IMR-90 (cell line): ENCODE measurements around the gene AHDC1. TPM values are rescaled to one million over a fixed set of nuclear protein-coding genes. Genes with fewer than 3 reads are reported as not detected.
A peak's percentile ranks its signal among the peaks of the same experiment; 100 is the strongest.

Experiments used
- ATAC-seq: fragments of 200-7000 bp; cut with Tn5 transposase; 2 replicates; pipeline ENCODE4 v1.9.1; 2020; ENCODE audit warnings: low read depth, mild to moderate bottlenecking, moderate library complexity
- BruUV-seq: library from RNA; stranded (reverse); fragments of 400-500 nt; replicated peaks from 2 replicates; lab custom pipeline; 2021; lab: Mats Ljungman, UMichigan
- CTCF ChIA-PET: fragments of 300-600 bp; formaldehyde crosslinking; extraction: SDS; loops from one replicate; lab custom pipeline; 2021; ENCODE audit warnings: antibody characterized with exemption; lab: Yijun Ruan, JAX
- POLR2A ChIA-PET: fragments of 300-600 bp; sonication (Branson Sonifier 250); formaldehyde crosslinking; loops from one replicate; lab custom pipeline; 2022; ENCODE audit warnings: antibody characterized with exemption; ENCODE audit not compliant: unreplicated experiment; lab: Charles Lee
- DNase-seq: peaks from one replicate; pipeline ENCODE4 v3.0.0; 2013
- H2AFZ ChIP-seq: replicated peaks from 2 replicates; pipeline ENCODE3; 2013; ENCODE audit warnings: low read length, mild to moderate bottlenecking; ENCODE audit not compliant: poor library complexity
- H2AK5ac ChIP-seq: 2 replicates; pipeline ENCODE4 v1.6.1; 2013; ENCODE audit warnings: low read depth, low read length, inconsistent platforms
- H2AK9ac ChIP-seq: replicated peaks from 2 replicates; pipeline ENCODE3; 2013; ENCODE audit warnings: mild to moderate bottlenecking, low read depth, low read length, moderate library complexity; ENCODE audit not compliant: poor library complexity
- H2BK120ac ChIP-seq: 2 replicates; pipeline ENCODE4 v1.6.1; 2013; ENCODE audit warnings: low read depth, low read length, inconsistent platforms
- H2BK15ac ChIP-seq: 3 replicates; pipeline ENCODE4 v1.6.1; 2013; ENCODE audit warnings: low read depth, low read length, inconsistent platforms
- H2BK20ac ChIP-seq: 2 replicates; pipeline ENCODE4 v1.6.1; 2013; ENCODE audit warnings: low read depth, mild to moderate bottlenecking, inconsistent platforms, low read length, moderate library complexity
- H2BK5ac ChIP-seq: 2 replicates; pipeline ENCODE4 v1.6.1; 2013; ENCODE audit warnings: mild to moderate bottlenecking, low read depth, low read length, inconsistent platforms; ENCODE audit not compliant: poor library complexity, severe bottlenecking
- H3K14ac ChIP-seq: replicated peaks from 2 replicates; pipeline ENCODE4 v1.6.1; 2013; ENCODE audit warnings: low read depth, low read length, inconsistent platforms
- H3K18ac ChIP-seq: 2 replicates; pipeline ENCODE4 v1.6.1; 2013; ENCODE audit warnings: low read depth, low read length, control low read depth
- H3K23ac ChIP-seq: 2 replicates; pipeline ENCODE4 v1.6.1; 2013; ENCODE audit warnings: low read depth, low read length, inconsistent platforms
- H3K27ac ChIP-seq: 2 replicates; pipeline ENCODE4 v1.5.1; 2013; ENCODE audit warnings: mild to moderate bottlenecking, control low read depth, low read length; ENCODE audit not compliant: insufficient read depth
- H3K27me3 ChIP-seq: 2 replicates; pipeline ENCODE4 v1.6.1; 2013; ENCODE audit warnings: low read length; ENCODE audit not compliant: control insufficient read depth, insufficient read depth
- H3K36me3 ChIP-seq: 2 replicates; pipeline ENCODE4 v1.6.1; 2013; ENCODE audit warnings: low read length, mixed read lengths; ENCODE audit not compliant: control insufficient read depth, insufficient read depth
- H3K4ac ChIP-seq: 2 replicates; pipeline ENCODE4 v1.6.1; 2013; ENCODE audit warnings: low read depth, low read length, inconsistent platforms
- H3K4me1 ChIP-seq: 2 replicates; pipeline ENCODE4 v1.6.1; 2013; ENCODE audit warnings: low read length, mixed read lengths; ENCODE audit not compliant: control insufficient read depth, insufficient read depth
- H3K4me2 ChIP-seq: 2 replicates; pipeline ENCODE4 v1.6.1; 2013; ENCODE audit warnings: low read depth, mild to moderate bottlenecking, control low read depth, low read length, moderate library complexity
- H3K4me3 ChIP-seq: 2 replicates; pipeline ENCODE4 v1.5.1; 2013; ENCODE audit warnings: low read depth, mild to moderate bottlenecking, control low read depth, low read length, moderate library complexity; ENCODE audit not compliant: insufficient read depth
- H3K56ac ChIP-seq: 2 replicates; pipeline ENCODE4 v1.6.1; 2013; ENCODE audit warnings: low read length, inconsistent platforms; ENCODE audit not compliant: insufficient read depth; ENCODE audit errors: extremely low read depth
- H3K79me1 ChIP-seq, 2 experiments: 2 replicates each; pipeline ENCODE4 v1.6.1; 2013; ENCODE audit warnings: low read length in 2 of 2, inconsistent platforms in 1 of 2, low read depth in 1 of 2
- H3K9ac ChIP-seq: 2 replicates; pipeline ENCODE4 v1.6.1; 2013; ENCODE audit warnings: low read depth, low read length, control low read depth
- H3K9me1 ChIP-seq: 2 replicates; pipeline ENCODE4 v1.6.1; 2013; ENCODE audit warnings: low read length, inconsistent platforms; ENCODE audit not compliant: insufficient read depth
- H3K9me3 ChIP-seq: 2 replicates; pipeline ENCODE4 v1.6.1; 2013; ENCODE audit warnings: low read length; ENCODE audit not compliant: control insufficient read depth, insufficient read depth
- H4K20me1 ChIP-seq: 2 replicates; pipeline ENCODE4 v1.6.1; 2013; ENCODE audit warnings: low read length, inconsistent platforms; ENCODE audit not compliant: insufficient read depth
- H4K5ac ChIP-seq: 2 replicates; pipeline ENCODE4 v1.6.1; 2013; ENCODE audit warnings: mild to moderate bottlenecking, low read depth, low read length, control low read depth
- H4K8ac ChIP-seq, 2 experiments: 2 replicates each; pipeline ENCODE4 v1.6.1; 2013; ENCODE audit warnings: low read depth in 2 of 2, low read length in 2 of 2, control low read depth in 1 of 2, inconsistent platforms in 1 of 2
- H4K91ac ChIP-seq: 2 replicates; pipeline ENCODE4 v1.6.1; 2013; ENCODE audit warnings: low read depth, low read length, inconsistent platforms; ENCODE audit not compliant: insufficient read depth
- BHLHE40 ChIP-seq: fragments of 150-350 bp; IDR thresholded peaks from 2 replicates; pipeline ENCODE4 v1.6.1; 2016; ENCODE audit warnings: mild to moderate bottlenecking, low read depth, low read length
- CEBPB ChIP-seq: IDR thresholded peaks from 2 replicates; pipeline ENCODE4 v1.6.1; 2012; ENCODE audit warnings: low read depth, low read length, improper control_type of control experiment
- CHD1 ChIP-seq: IDR thresholded peaks from 2 replicates; pipeline ENCODE4 v1.6.1; 2012; ENCODE audit warnings: low read depth, low read length, improper control_type of control experiment
- ELK1 ChIP-seq: fragments of 150-350 bp; IDR thresholded peaks from 2 replicates; pipeline ENCODE4 v1.6.1; 2016; ENCODE audit warnings: low read depth, mild to moderate bottlenecking, low read length, moderate library complexity, borderline replicate concordance
- FOS ChIP-seq: fragments of 150-350 bp; IDR thresholded peaks from 2 replicates; pipeline ENCODE4 v1.6.1; 2016; ENCODE audit warnings: low read depth, low read length
- MAFK ChIP-seq: IDR thresholded peaks from 2 replicates; pipeline ENCODE4 v1.6.1; 2012; ENCODE audit warnings: low read depth, low read length, improper control_type of control experiment
- MAZ ChIP-seq: IDR thresholded peaks from 2 replicates; pipeline ENCODE4 v1.6.1; 2012; ENCODE audit warnings: low read depth, mild to moderate bottlenecking, low read length, improper control_type of control experiment, moderate library complexity, borderline replicate concordance
- MXI1 ChIP-seq: IDR thresholded peaks from 2 replicates; pipeline ENCODE4 v1.6.1; 2012; ENCODE audit warnings: low read depth, mild to moderate bottlenecking, low read length, moderate library complexity, borderline replicate concordance
- NFE2L2 ChIP-seq: fragments of 150-350 bp; IDR thresholded peaks from 2 replicates; pipeline ENCODE4 v1.6.1; 2016; ENCODE audit warnings: low read depth, mild to moderate bottlenecking, low read length
- POLR2A ChIP-seq: IDR thresholded peaks from 2 replicates; pipeline ENCODE4 v1.6.1; 2012; ENCODE audit warnings: mild to moderate bottlenecking, low read depth, low read length
- RAD21 ChIP-seq: IDR thresholded peaks from 2 replicates; pipeline ENCODE4 v1.6.1; 2012; ENCODE audit warnings: low read length, improper control_type of control experiment
- RCOR1 ChIP-seq: IDR thresholded peaks from 2 replicates; pipeline ENCODE4 v1.6.1; 2012; ENCODE audit warnings: mild to moderate bottlenecking, low read length, improper control_type of control experiment; ENCODE audit not compliant: insufficient replicate concordance
- RFX5 ChIP-seq: IDR thresholded peaks from 2 replicates; pipeline ENCODE4 v1.8.0; 2012; ENCODE audit warnings: low read depth, mild to moderate bottlenecking, low read length, moderate library complexity
- SMC3 ChIP-seq: fragments of 150-350 bp; IDR thresholded peaks from 2 replicates; pipeline ENCODE4 v1.6.1; 2016; ENCODE audit warnings: low read depth, mild to moderate bottlenecking, antibody characterized with exemption, low read length, moderate library complexity
- WGBS, 2 experiments: methylation state at CpG; one replicate each; pipeline versions ENCODE4 v1.1.5 to v1.1.7; 2013; ENCODE audit warnings: missing lambda C conversion rate in 2 of 2; ENCODE audit not compliant: insufficient read length in 1 of 2; ENCODE audit errors: extremely low coverage in 2 of 2; 5-methylcytosine and 5-hydroxymethylcytosine counted together
- dilution Hi-C: fragments of 300-500 bp; cut with HindIII; formaldehyde crosslinking; loops from one replicate; pipeline ENCODE4 v1.14.3; 2018; ENCODE audit warnings: low sequenced_read_pairs; ENCODE audit not compliant: unreplicated experiment
- in situ Hi-C: fragments of 300-500 bp; cut with MboI; formaldehyde crosslinking; loops from 3 replicates; pipeline ENCODE4 v1.14.3; 2019; ENCODE audit warnings: low sequenced_read_pairs, inconsistent platforms, mixed read lengths
- intact Hi-C: fragments of 100-400 bp; cut with micrococcal nuclease; formaldehyde crosslinking; loops from 2 replicates; pipeline ENCODE4 v1.10.0; 2022
- polyA plus RNA-seq, 3 experiments: library from polyadenylated mRNA; depleted of rRNA; stranded (reverse); fragments of >200 nt; gene quantifications; 2 replicates each; pipeline ENCODE4 v1.2.3, GENCODE V29; 2012; ENCODE audit warnings: low replicate concordance in 1 of 3
- total RNA-seq: library from RNA; depleted of rRNA; stranded (reverse); fragments of >200 nt; gene quantifications from 2 replicates; pipeline ENCODE4 v1.2.3, GENCODE V29; 2012
- TF ChIP-seq, protein P1 (sequence below): fragments of 150-350 bp; IDR thresholded peaks from 2 replicates; pipeline ENCODE4 v1.6.1; 2017; ENCODE audit warnings: mild to moderate bottlenecking, antibody characterized with exemption, low read length, low read depth
- TF ChIP-seq, protein P2 (sequence below): conservative IDR thresholded peaks from 2 replicates; pipeline ENCODE4 v1.5.1; 2012; ENCODE audit warnings: mild to moderate bottlenecking, low read depth, low read length, improper control_type of control experiment

The AHDC1 gene
- total and polyA plus RNA-seq, 2 of the 4 experiments (the other 2 are of a cell fraction), result 2.0 to 11.6 TPM

- Histone ChIP-seq H3K9me1 (peaks cover 4% of the 10 kb centered on the region; the same call in 1 of the 2 replicates), H4K8ac (peak overlapping the region; percentile 91 to 96), H2BK120ac (peak overlapping the region; percentile 23; the same call in 1 of the 2 replicates), H3K4ac (peak overlapping the region; percentile 48), H2BK20ac (0 out of 2 replicates have a peak overlapping the region, but pooled peaks have one; percentile 31), H3K79me1 (no peaks in the 10 kb centered on the region), H2AK9ac (peak overlapping the region; percentile 2), H4K5ac (peak overlapping the region; percentile 68), H2AFZ (peak overlapping the region; percentile 92), H3K9ac (peak overlapping the region; percentile 13; the same call in 1 of the 2 replicates), H3K4me3 (no peak overlapping the region), H3K9me3 (no peaks in the 10 kb centered on the region), H3K14ac (0 out of 2 replicates have a peak overlapping the region, but pooled peaks have one; percentile 50), H3K36me3 (no peaks in the 10 kb centered on the region), H2AK5ac (0 out of 2 replicates have a peak overlapping the region, but pooled peaks have one; percentile 46), H3K18ac (peak overlapping the region; percentile 24; the same call in 1 of the 2 replicates), H4K20me1 (no peaks in the 10 kb centered on the region), H3K56ac (no peak overlapping the region), H3K23ac (no peak overlapping the region), H3K4me1 (peaks cover 15% of the 10 kb centered on the region), H3K4me2 (no peak overlapping the region), H3K27me3 (no peaks in the 10 kb centered on the region), H3K27ac (peak overlapping the region; percentile 52; the same call in 1 of the 2 replicates), H2BK5ac (no peak overlapping the region), H4K91ac (peak overlapping the region; percentile 58), H2BK15ac (peak overlapping the region; percentile 83; the same call in 1 of the 3 replicates)
- no TSS peak for BruUV-seq
- ATAC-seq (no peak), DNase-seq (no peak)
- intact Hi-C loops (no loop called here), dilution Hi-C loops (no loop called here), in situ Hi-C loops (no loop called here)
- CTCF ChIA-PET, result interaction anchor here (1.2 kb wide), 1 partner anchor 9 kb away, joined by 3 read pairs; no protein-coding TSS in a partner anchor
- WGBS, 2 experiments, result 20% methylated on average over 1 of the region's 5 CpGs; no CpG with 5 or more reads in 1 of the 2 experiments
- POLR2A ChIA-PET, result no interaction called here
- TF ChIP-seq SMC3 (no peak), MAZ (no peak), MAFK (no peak), RFX5 (no peak), POLR2A (no peak), NFE2L2 (no peak), CEBPB (no peak), FOS (no peak), RAD21 (no peak), BHLHE40 (no peak), CHD1 (no peak), RCOR1 (no peak), ELK1 (no peak), MXI1 (no peak)
- TF ChIP-seq, protein P1, sequence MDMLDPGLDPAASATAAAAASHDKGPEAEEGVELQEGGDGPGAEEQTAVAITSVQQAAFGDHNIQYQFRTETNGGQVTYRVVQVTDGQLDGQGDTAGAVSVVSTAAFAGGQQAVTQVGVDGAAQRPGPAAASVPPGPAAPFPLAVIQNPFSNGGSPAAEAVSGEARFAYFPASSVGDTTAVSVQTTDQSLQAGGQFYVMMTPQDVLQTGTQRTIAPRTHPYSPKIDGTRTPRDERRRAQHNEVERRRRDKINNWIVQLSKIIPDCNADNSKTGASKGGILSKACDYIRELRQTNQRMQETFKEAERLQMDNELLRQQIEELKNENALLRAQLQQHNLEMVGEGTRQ, result no peak
- TF ChIP-seq, protein P2, sequence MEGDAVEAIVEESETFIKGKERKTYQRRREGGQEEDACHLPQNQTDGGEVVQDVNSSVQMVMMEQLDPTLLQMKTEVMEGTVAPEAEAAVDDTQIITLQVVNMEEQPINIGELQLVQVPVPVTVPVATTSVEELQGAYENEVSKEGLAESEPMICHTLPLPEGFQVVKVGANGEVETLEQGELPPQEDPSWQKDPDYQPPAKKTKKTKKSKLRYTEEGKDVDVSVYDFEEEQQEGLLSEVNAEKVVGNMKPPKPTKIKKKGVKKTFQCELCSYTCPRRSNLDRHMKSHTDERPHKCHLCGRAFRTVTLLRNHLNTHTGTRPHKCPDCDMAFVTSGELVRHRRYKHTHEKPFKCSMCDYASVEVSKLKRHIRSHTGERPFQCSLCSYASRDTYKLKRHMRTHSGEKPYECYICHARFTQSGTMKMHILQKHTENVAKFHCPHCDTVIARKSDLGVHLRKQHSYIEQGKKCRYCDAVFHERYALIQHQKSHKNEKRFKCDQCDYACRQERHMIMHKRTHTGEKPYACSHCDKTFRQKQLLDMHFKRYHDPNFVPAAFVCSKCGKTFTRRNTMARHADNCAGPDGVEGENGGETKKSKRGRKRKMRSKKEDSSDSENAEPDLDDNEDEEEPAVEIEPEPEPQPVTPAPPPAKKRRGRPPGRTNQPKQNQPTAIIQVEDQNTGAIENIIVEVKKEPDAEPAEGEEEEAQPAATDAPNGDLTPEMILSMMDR, result no peak
These were observed 98.6 kb downstream of the AHDC1 start for GRCh38 chr1:27505420-27505680.
